NB4 (cell line): ENCODE measurements around the gene ZFP36L1.

Source experiments
- CTCF ChIP-seq: IDR thresholded peaks from one replicate; pipeline ENCODE4 v1.5.1; 2012; ENCODE audit warnings: low read depth, low read length
- MYC ChIP-seq: IDR thresholded peaks from 2 replicates; pipeline ENCODE4 v1.6.1; 2011; ENCODE audit warnings: low read depth, low read length
- POLR2A ChIP-seq: IDR thresholded peaks from 2 replicates; pipeline ENCODE4 v1.6.1; 2011; ENCODE audit warnings: mild to moderate bottlenecking; ENCODE audit not compliant: insufficient read length; ENCODE audit errors: extremely low read depth

DNA sequence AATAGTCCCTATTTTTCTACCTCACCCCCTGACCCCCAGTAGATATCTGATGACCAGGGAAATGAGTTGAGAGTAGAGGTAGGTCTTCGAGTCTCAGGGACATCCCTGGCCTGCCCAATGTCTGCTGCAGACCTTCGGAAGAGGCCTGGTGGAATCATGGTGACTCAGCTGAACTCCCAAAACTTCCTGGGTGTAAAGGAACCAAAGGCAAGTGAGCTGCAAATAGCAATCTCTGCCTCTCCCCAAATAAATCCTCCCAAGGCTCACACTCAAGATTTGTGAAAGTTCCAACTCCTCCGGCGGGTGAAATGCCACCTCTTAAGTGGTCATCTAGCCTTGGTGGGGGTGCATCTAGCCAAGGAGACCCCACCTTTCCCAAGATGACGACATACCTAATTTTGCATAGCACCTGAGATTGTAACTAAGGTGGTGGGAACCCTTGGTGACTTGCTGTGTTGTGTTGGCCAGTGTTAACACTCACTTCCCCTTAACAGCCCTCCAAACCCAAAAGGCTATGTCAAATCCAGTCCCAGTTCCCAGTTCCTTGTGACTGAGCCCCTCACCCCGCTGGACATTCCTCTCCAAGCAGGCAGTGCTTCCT, 6.3 kb downstream of the ZFP36L1 start:
- no peak for TF ChIP-seq CTCF
- TF ChIP-seq POLR2A, result no peak
- TF ChIP-seq MYC, result no peak
